Gastroesophageal sphincter (tissue), 4 donors: ENCODE results near the gene ZNF497. TPM values are rescaled to one million over a fixed set of nuclear protein-coding genes. Genes with fewer than 3 reads are reported as not detected.
A peak's percentile ranks its signal among the peaks of the same experiment; 100 is the strongest.

ENCODE experiments used
- ATAC-seq: fragments of 150-250 bp; one replicate; pipeline ENCODE4 v1.9.1; 2016; ENCODE audit warnings: mild to moderate bottlenecking, moderate library complexity
- H3K27ac ChIP-seq, 4 donors: fragments of 200-600 bp; sonication (generic) in 3 of 4; 1 replicate in 3 of 4; 2 replicates in 1 of 4; pipeline ENCODE4 v1.5.1; 2016 to 2019
- H3K27me3 ChIP-seq: fragments of 200-600 bp; sonication (generic); one replicate; pipeline ENCODE4 v1.5.1; 2019
- H3K36me3 ChIP-seq, 2 donors: fragments of 200-600 bp; sonication (generic); one replicate each; pipeline ENCODE4 v1.5.1; 2019; ENCODE audit warnings: control low read depth in 1 of 2
- H3K4me1 ChIP-seq, 3 donors: fragments of 200-600 bp; sonication (generic); 1 replicate in 2 of 3; 2 replicates in 1 of 3; pipeline ENCODE4 v1.5.1; 2016 to 2019; ENCODE audit warnings: control low read depth in 2 of 3
- H3K4me3 ChIP-seq, 2 donors: fragments of 200-600 bp; sonication (generic); one replicate each; pipeline ENCODE4 v1.5.1; 2019; ENCODE audit warnings: mild to moderate bottlenecking in 1 of 2, moderate library complexity in 1 of 2
- H3K9me3 ChIP-seq, 3 donors: fragments of 200-600 bp; sonication (generic); one replicate each; pipeline ENCODE4 v1.5.1; 2017 to 2019; ENCODE audit warnings: control low read depth in 2 of 3
- EP300 ChIP-seq: sonication (generic); formaldehyde crosslinking; IDR thresholded peaks from one replicate; pipeline ENCODE4 v1.6.1; 2017; ENCODE audit warnings: antibody characterized with exemption, mild to moderate bottlenecking
- POLR2A ChIP-seq, 2 donors: fragments of 450-650 bp; IDR thresholded peaks; one replicate each; pipeline ENCODE4 v1.6.1; 2017; ENCODE audit warnings: antibody characterized with exemption in 2 of 2, mild to moderate bottlenecking in 2 of 2, moderate library complexity in 1 of 2
- POLR2AphosphoS5 ChIP-seq: sonication (generic); formaldehyde crosslinking; IDR thresholded peaks from one replicate; pipeline ENCODE4 v1.6.1; 2017; ENCODE audit warnings: antibody characterized with exemption
- WGBS, 2 donors: methylation state at CpG; one replicate each; pipeline ENCODE4 v1.1.5; 2018; ENCODE audit warnings: low coverage in 1 of 2; 5-methylcytosine and 5-hydroxymethylcytosine counted together
- total RNA-seq, 4 donors: library from RNA; depleted of rRNA; stranded (reverse); fragments of >200 nt; gene quantifications; one replicate each; pipeline ENCODE4 v1.1.0, GENCODE V29; 2016
- TF ChIP-seq, protein P1 (sequence below), 4 experiments: fragments of 200-600 bp in 2 of 4; fragments of 450-650 bp in 2 of 4; sonication (generic) in 1 of 4; IDR thresholded peaks; one replicate each; pipeline ENCODE4 v1.5.1; 2017 to 2019; ENCODE audit warnings: antibody characterized with exemption in 4 of 4, mild to moderate bottlenecking in 2 of 4, moderate library complexity in 2 of 4

ZNF497 gene
- 1 to 10 TPM in 3 of 4 donors, under 1 TPM in 1; 0.77 to 2.2 (median 1.6) TPM for total RNA-seq

DNA sequence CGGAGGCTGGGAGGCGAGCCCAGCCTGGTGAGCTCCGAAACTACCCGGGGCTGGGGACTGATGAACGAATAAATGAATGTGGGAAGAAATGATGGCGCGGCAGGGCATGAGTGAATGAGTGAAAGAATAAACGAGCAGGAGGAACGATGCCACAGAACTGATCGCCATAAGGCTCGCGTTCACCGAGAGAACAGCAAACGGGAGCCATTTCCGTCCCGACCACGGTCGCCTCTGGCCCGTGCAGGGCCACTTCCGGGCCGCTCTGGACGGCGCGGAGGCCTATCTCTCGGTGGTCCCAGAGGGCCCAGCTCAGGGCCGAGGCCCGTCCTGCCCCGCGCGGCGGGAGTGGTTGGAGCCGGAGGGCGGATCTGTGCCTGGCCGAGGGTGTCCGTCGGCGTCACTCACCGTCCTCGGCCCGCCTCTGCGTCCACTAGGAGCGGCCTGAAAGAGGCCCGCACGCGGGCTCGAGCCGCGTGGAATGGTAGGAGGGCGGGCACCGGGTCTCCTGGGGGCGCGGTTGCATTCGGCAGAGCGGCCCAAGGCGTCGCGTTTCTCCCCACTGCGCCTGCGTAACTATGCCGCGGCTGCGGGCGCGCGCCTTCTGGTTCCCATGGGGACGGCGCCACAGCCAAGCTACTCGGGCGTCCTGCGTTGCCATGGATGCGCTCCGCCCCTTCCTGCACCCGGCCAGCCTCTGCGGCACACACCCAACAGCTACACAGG is at the start of gene ZNF497:
Gene ZNF497 (minus strand): TSS at position 480 of the 723 bp plus-strand sequence. CDS start 5,116 bp downstream, outside the sequence.
- Histone ChIP-seq H3K36me3 (peaks cover 0 to 13% of the 10 kb centered on the region in 2 donors), H3K27me3 (peaks cover 20% of the 10 kb centered on the region), H3K4me3 (peak within 1 kb of the TSS; percentile 82 to 84), H3K9me3 (no peaks in the 10 kb centered on the region), H3K4me1 (peaks cover 0 to 21% (median 4%) of the 10 kb centered on the region in 3 donors), H3K27ac (peak within 1 kb of the TSS; percentile 92 to 94 (median 93))
- 0% methylated on average over 16 to 25 of the region's 74 CpGs for WGBS, 2 donors
- ATAC-seq = peak; percentile 96
- TF ChIP-seq POLR2AphosphoS5 (peak; percentile 81), POLR2A (IDR thresholded peaks at IDR 0.05) (peak; percentile 58 to 80), EP300 (no peak)
- TF ChIP-seq, protein P1, sequence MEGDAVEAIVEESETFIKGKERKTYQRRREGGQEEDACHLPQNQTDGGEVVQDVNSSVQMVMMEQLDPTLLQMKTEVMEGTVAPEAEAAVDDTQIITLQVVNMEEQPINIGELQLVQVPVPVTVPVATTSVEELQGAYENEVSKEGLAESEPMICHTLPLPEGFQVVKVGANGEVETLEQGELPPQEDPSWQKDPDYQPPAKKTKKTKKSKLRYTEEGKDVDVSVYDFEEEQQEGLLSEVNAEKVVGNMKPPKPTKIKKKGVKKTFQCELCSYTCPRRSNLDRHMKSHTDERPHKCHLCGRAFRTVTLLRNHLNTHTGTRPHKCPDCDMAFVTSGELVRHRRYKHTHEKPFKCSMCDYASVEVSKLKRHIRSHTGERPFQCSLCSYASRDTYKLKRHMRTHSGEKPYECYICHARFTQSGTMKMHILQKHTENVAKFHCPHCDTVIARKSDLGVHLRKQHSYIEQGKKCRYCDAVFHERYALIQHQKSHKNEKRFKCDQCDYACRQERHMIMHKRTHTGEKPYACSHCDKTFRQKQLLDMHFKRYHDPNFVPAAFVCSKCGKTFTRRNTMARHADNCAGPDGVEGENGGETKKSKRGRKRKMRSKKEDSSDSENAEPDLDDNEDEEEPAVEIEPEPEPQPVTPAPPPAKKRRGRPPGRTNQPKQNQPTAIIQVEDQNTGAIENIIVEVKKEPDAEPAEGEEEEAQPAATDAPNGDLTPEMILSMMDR (IDR thresholded peaks at IDR 0.05) = peak in 1 of 4 experiments; percentile 35

DNA sequence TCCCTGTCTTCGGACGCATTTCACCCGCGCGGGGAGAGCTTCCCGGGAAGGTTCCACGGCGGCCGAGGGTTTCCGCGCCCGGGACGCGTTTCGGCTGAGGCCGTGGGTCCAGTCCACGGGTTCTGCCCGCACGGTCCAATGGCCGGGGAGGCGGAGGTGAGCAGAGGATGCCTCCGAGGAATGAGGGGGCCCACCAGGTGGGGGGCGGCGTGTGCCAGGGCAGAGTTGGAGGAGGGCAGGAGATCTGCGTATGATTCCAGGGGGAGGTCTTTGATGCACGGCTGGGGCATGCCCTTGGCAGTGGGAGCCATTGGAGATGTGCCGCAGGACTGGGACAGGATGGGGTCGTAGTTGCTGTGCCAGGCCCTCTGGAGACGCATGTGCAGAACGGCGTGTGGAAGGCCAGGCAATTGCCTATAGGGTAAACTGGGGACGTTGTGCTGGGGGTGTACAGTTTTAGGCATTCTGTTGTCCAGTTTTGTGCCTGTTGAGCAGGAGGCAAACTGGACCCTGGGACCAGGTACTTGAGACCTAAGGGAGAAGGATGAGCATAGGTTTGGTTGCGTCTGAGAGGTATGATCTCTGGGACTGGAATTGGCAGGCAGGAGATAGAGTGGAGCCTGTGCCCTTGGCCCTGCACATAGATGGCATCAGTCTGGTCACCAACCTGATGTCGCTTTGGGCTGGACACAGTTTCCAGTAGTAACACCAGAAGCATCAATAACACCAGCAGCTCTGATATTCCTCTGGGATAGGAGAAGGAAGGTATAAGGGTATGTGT is 46.6 kb upstream of the ZNF497 start:
- H3K27ac ChIP-seq = peak overlapping the region; percentile 72 to 89 (median 88)
- peaks cover 0 to 28% (median 14%) of the 10 kb centered on the region in 3 donors for H3K4me1 ChIP-seq
- ATAC-seq = no peak
- peak overlapping the region; percentile 93 to 95 for H3K4me3 ChIP-seq
- TF ChIP-seq EP300 (no peak), POLR2AphosphoS5 (no peak), POLR2A (IDR thresholded peaks at IDR 0.05) (no peak)
- TF ChIP-seq, protein P1 (IDR thresholded peaks at IDR 0.05) = no peak
- peaks cover 0 to 6% of the 10 kb centered on the region in 2 donors for H3K36me3 ChIP-seq
- 5% methylated on average over 12 of the region's 34 CpGs; no CpG with 5 or more reads in 1 of the 2 donors for WGBS, 2 donors
- H3K9me3 ChIP-seq = no peaks in the 10 kb centered on the region
- H3K27me3 ChIP-seq = no peaks in the 10 kb centered on the region

DNA sequence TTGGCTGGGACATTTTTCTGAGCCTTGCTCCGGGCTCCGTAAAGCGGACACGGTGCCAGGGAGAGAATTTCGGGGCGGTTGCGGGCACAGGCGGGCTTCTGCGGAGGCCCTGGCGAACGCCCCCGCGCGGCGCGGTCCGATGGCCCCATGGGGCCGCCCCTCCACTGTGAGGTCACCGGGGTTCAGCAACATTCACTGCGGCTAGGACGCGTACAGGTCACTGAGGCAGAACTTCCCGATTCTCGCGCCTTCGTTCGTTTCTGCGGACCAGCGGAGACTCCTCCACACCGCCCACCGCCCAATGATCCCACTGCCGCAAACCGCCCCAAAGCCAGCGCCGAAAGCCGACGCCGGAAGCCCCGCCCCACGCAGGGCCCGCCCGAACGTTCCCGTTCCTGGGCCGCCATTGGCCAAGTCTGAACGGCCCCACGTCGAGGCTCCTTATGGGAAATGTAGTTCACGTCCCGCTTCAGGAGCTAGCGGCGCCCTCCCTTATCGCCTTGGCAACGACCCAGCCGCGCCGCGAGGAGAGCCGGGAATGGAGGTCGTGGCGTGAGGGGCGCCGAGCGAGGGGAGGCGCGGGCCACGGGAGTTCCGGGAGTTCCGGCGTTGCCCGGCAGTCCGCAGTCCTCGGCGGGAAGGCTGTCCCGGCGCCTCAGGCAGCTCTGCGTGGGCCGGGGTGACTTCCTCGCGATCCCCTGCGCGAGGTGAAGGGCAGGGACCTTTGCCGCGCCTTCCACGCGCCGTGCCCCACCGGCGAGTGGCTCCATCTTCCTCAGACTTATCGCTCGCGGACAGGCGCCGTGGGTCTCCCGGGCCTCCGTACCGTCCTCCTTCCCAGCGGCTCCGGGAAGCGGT is 45.8 kb upstream of the ZNF497 start, which contains the start of gene ZNF584:
Gene ZNF584 (plus strand): TSS at position 498 of the 858 bp plus-strand sequence. CDS start 499 bp downstream, outside the sequence.
- 1% methylated on average over 21 of the region's 100 CpGs; no CpG with 5 or more reads in 1 of the 2 donors for WGBS, 2 donors
- peaks cover 0 to 6% of the 10 kb centered on the region in 2 donors for H3K36me3 ChIP-seq
- TF ChIP-seq EP300 = no peak
- TF ChIP-seq POLR2A (IDR thresholded peaks at IDR 0.05) = peak; percentile 64 to 80
- TF ChIP-seq POLR2AphosphoS5 = peak; percentile 79
- TF ChIP-seq, protein P1 (IDR thresholded peaks at IDR 0.05) = peak in 1 of 4 experiments; percentile 37
- H3K27me3 ChIP-seq = no peaks in the 10 kb centered on the region
- peak within 1 kb of the TSS; percentile 72 to 89 (median 88) for H3K27ac ChIP-seq
- H3K4me1 ChIP-seq = peaks cover 0 to 28% (median 14%) of the 10 kb centered on the region in 3 donors
- H3K4me3 ChIP-seq = peak within 1 kb of the TSS; percentile 93 to 95
- peak; percentile 99 for ATAC-seq
- H3K9me3 ChIP-seq = no peaks in the 10 kb centered on the region

DNA sequence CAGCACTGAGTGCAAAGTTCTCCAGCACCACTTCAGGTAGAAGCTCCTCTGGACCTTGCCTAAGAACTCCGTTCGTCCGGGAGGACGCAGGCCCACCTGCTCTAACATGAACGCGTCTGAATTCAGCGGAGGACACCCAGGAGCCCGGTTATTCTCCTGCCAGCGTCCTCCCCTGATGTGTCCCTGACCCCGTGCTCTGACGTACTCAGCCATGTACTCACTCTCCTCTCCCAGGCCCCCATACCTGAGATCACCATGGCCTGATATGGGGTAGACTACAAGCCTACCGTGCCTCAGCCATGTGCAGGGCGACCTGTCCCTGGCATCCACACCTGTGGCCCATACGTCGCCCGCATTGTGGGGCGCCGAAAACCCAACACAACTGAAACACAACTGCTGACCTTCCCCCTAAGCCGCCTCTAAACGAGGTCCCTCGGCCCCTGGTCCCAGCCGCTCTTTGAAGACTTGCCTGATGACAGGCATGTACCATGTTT is 45.2 kb upstream of the ZNF497 start:
- Histone ChIP-seq H3K4me1 (peaks cover 0 to 28% (median 14%) of the 10 kb centered on the region in 3 donors), H3K27ac (peak overlapping the region; percentile 72 to 89 (median 88)), H3K36me3 (peaks cover 0 to 5% of the 10 kb centered on the region in 2 donors), H3K4me3 (peak overlapping the region; percentile 93 to 95), H3K9me3 (no peaks in the 10 kb centered on the region), H3K27me3 (no peaks in the 10 kb centered on the region)
- TF ChIP-seq, protein P1 (IDR thresholded peaks at IDR 0.05) = no peak
- TF ChIP-seq EP300 = no peak
- no peak for TF ChIP-seq POLR2AphosphoS5
- no peak for TF ChIP-seq POLR2A (IDR thresholded peaks at IDR 0.05)
- 0 to 26% methylated on average over 1 to 8 of the region's 22 CpGs for WGBS, 2 donors
- ATAC-seq = no peak
